Transverse colon (tissue), 4 donors: ENCODE measurements around the gene ETDC. TPM values are rescaled to one million over a fixed set of nuclear protein-coding genes. Genes with fewer than 3 reads are reported as not detected.
A peak's percentile ranks its signal among the peaks of the same experiment; 100 is the strongest.

ENCODE experiments used
- DNase-seq: peaks from one replicate; pipeline ENCODE4 v3.0.0-alpha.2; 2019
- H3K27ac ChIP-seq, 4 donors: fragments of 200-600 bp; sonication (generic); 2 replicates each; pipeline ENCODE4 v1.5.1; 2016 to 2018; ENCODE audit warnings: inconsistent platforms in 4 of 4
- H3K27me3 ChIP-seq: fragments of 200-600 bp; sonication (generic); 2 replicates; pipeline ENCODE4 v1.5.1; 2017; ENCODE audit warnings: inconsistent platforms
- H3K36me3 ChIP-seq, 4 donors: fragments of 200-600 bp; sonication (generic); 2 replicates each; pipeline ENCODE4 v1.5.1; 2017 to 2019; ENCODE audit warnings: inconsistent platforms in 4 of 4
- H3K4me1 ChIP-seq, 4 donors: fragments of 200-600 bp; sonication (generic); 2 replicates each; pipeline ENCODE4 v1.5.1; 2017 to 2020; ENCODE audit warnings: inconsistent platforms in 4 of 4
- H3K4me3 ChIP-seq, 4 donors: fragments of 200-600 bp; sonication (generic); 1 replicate in 1 of 4; 2 replicates in 3 of 4; pipeline versions ENCODE4 v1.5.1 to v1.6.1; 2017 to 2019; ENCODE audit warnings: inconsistent platforms in 4 of 4
- H3K9me3 ChIP-seq, 2 donors: fragments of 200-600 bp; sonication (generic); 2 replicates each; pipeline ENCODE4 v1.5.1; 2017 to 2019; ENCODE audit warnings: inconsistent platforms in 2 of 2
- CTCF ChIP-seq, 5 experiments: fragments of 200-600 bp in 3 of 5; fragments of 450-650 bp in 2 of 5; sonication (generic) in 3 of 5; IDR thresholded peaks; 1 replicate in 2 of 5; 2 replicates in 3 of 5; pipeline ENCODE4 v1.5.1; 2016 to 2017; ENCODE audit warnings: antibody characterized with exemption in 5 of 5, inconsistent platforms in 3 of 5, mild to moderate bottlenecking in 2 of 5, moderate library complexity in 1 of 5
- EP300 ChIP-seq: sonication (generic); formaldehyde crosslinking; IDR thresholded peaks from one replicate; pipeline ENCODE4 v1.6.1; 2017; ENCODE audit warnings: antibody characterized with exemption, low read depth
- POLR2A ChIP-seq: fragments of 450-650 bp; IDR thresholded peaks from one replicate; pipeline ENCODE4 v1.6.1; 2016; ENCODE audit warnings: antibody characterized with exemption, mild to moderate bottlenecking, moderate library complexity
- POLR2AphosphoS5 ChIP-seq, 3 donors: sonication (generic); formaldehyde crosslinking; IDR thresholded peaks; one replicate each; pipeline ENCODE4 v1.6.1; 2016; ENCODE audit warnings: antibody characterized with exemption in 3 of 3
- WGBS, 2 donors: methylation state at CpG; one replicate each; pipeline ENCODE4 v1.1.5; 2018; ENCODE audit warnings: low coverage in 1 of 2; 5-methylcytosine and 5-hydroxymethylcytosine counted together
- in situ Hi-C, 4 donors: fragments of 200-750 bp; cut with MboI; loops; one replicate each; pipeline versions ENCODE4 v1.15.0 to v1.15.1; 2017; ENCODE audit warnings: low sequenced_read_pairs in 3 of 4, low pct_ligation_motif_present in 1 of 4, low pct_unique_long_range_greater_than_20kb in 1 of 4
- intact Hi-C: fragments of 100-400 bp; cut with DNase I; formaldehyde crosslinking; loops from one replicate; pipeline ENCODE4 v1.15.1; 2023; ENCODE audit warnings: low total_unique reads
- total RNA-seq, 4 donors: library from RNA; depleted of rRNA; stranded (reverse); fragments of >200 nt; gene quantifications; one replicate each; pipeline ENCODE4 v1.1.0, GENCODE V29; 2016

The ETDC gene
- total RNA-seq, 4 donors from 2014 or later: not detected

- 63% methylated on average over 18 of the region's 18 CpGs; no CpG with 5 or more reads in 1 of the 2 donors for WGBS, 2 donors
- peak; percentile 38 for DNase-seq
- Histone ChIP-seq H3K9me3 (no peaks in the 10 kb centered on the region), H3K4me1 (peaks cover 3 to 32% (median 14%) of the 10 kb centered on the region in 4 donors), H3K4me3 (peak overlapping the region; percentile 46 to 87 (median 74)), H3K27ac (peak overlapping the region; percentile 86 to 96 (median 96)), H3K27me3 (no peaks in the 10 kb centered on the region), H3K36me3 (no peaks in the 10 kb centered on the region)
- in situ Hi-C loops (no loop called here), intact Hi-C loops (no loop called here)
- TF ChIP-seq EP300 (no peak), POLR2A (no peak), POLR2AphosphoS5 (IDR thresholded peaks at IDR 0.05) (no peak)
Measured at GRCh38 chrX:135345107-135345589, 35.9 kb downstream of the ETDC start.

- H3K9me3 ChIP-seq: no peaks in the 10 kb centered on the region
- intact Hi-C loops: no loop called here
- H3K36me3 ChIP-seq: no peaks in the 10 kb centered on the region
- H3K4me1 ChIP-seq: peaks cover 0 to 14% (median 2%) of the 10 kb centered on the region in 4 donors
- TF ChIP-seq CTCF (IDR thresholded peaks at IDR 0.05) (no peak), POLR2AphosphoS5 (IDR thresholded peaks at IDR 0.05) (no peak), POLR2A (no peak), EP300 (no peak)
- in situ Hi-C loops: no loop called here
- H3K27me3 ChIP-seq: no peaks in the 10 kb centered on the region
- H3K27ac ChIP-seq: no peak overlapping the region
- DNase-seq: no peak
- WGBS, 2 donors: 77% methylated on average over 6 of the region's 6 CpGs; no CpG with 5 or more reads in 1 of the 2 donors
- H3K4me3 ChIP-seq: no peak overlapping the region
Measured at GRCh38 chrX:135346975-135347374, 37.7 kb downstream of the ETDC start.

GRCh38 chrX:135347381-135348016, 38.2 kb downstream of the ETDC start:
- TF ChIP-seq POLR2AphosphoS5 (IDR thresholded peaks at IDR 0.05): no peak
- no peak for TF ChIP-seq CTCF (IDR thresholded peaks at IDR 0.05)
- no peak for TF ChIP-seq EP300
- no peak for TF ChIP-seq POLR2A
- Histone ChIP-seq H3K4me3 (no peak overlapping the region), H3K27me3 (no peaks in the 10 kb centered on the region), H3K4me1 (peaks cover 0 to 9% (median 0%) of the 10 kb centered on the region in 4 donors), H3K27ac (no peak overlapping the region), H3K36me3 (no peaks in the 10 kb centered on the region), H3K9me3 (no peaks in the 10 kb centered on the region)
- in situ Hi-C loops (no loop called here), intact Hi-C loops (no loop called here)
- DNase-seq: no peak

GRCh38 chrX:135354288-135354687, 45.0 kb downstream of the ETDC start:
- H3K9me3 ChIP-seq: no peaks in the 10 kb centered on the region
- no peaks in the 10 kb centered on the region for H3K27me3 ChIP-seq
- no peak for TF ChIP-seq EP300
- no peak for TF ChIP-seq CTCF (IDR thresholded peaks at IDR 0.05)
- TF ChIP-seq POLR2A: no peak
- no peak for TF ChIP-seq POLR2AphosphoS5 (IDR thresholded peaks at IDR 0.05)
- in situ Hi-C loops: no loop called here
- H3K27ac ChIP-seq: no peak overlapping the region
- intact Hi-C loops: no loop called here
- H3K36me3 ChIP-seq: no peaks in the 10 kb centered on the region
- no peak for DNase-seq
- H3K4me3 ChIP-seq: no peak overlapping the region
- no peaks in the 10 kb centered on the region for H3K4me1 ChIP-seq

Other genes starting within 250 kb of the ETDC start
- gene SMIM10L2B, start 210.8 kb upstream of the ETDC start, total RNA-seq: 1 to 10 TPM in 1 of 4 donors, under 1 TPM in 2, not detected in 1; 0.32 to 1.6 (median 0.40) TPM
- gene ETDB, start 189.0 kb upstream of the ETDC start, total RNA-seq: not detected
- gene CT55, start 138.1 kb upstream of the ETDC start, total RNA-seq: not detected
- gene ETDA, start 57.4 kb upstream of the ETDC start, total RNA-seq: not detected
- gene ZNF75D, start 34.6 kb downstream of the ETDC start, total RNA-seq: 10 to 100 TPM in 3 of 4 donors, 1 to 10 TPM in 1; 8.2 to 15.2 (median 10.8) TPM
- 1 to 10 TPM; 1.1 to 7.8 (median 5.4) TPM for gene ZNF449, start 35.3 kb downstream of the ETDC start, total RNA-seq
- under 1 TPM in 2 of 4 donors, not detected in 2; 0.32 to 0.41 TPM for gene SMIM10L2A, start 112.5 kb downstream of the ETDC start, total RNA-seq
- gene INTS6L, start 211.2 kb downstream of the ETDC start, total RNA-seq: 100 to 1,000 TPM in 1 of 4 donors, 10 to 100 TPM in 3; 23.5 to 195 (median 44.4) TPM